ENCODE results near the gene DNAI1. TPM values are rescaled to one million over a fixed set of nuclear protein-coding genes. Genes with fewer than 3 reads are reported as not detected.
A peak's percentile ranks its signal among the peaks of the same experiment; 100 is the strongest.

Gene DNAI1
- 0.95 and 1.6 TPM in 2 replicates for total RNA-seq
- polyA plus RNA-seq: 1.7 and 2.2 TPM in 2 replicates

DNA sequence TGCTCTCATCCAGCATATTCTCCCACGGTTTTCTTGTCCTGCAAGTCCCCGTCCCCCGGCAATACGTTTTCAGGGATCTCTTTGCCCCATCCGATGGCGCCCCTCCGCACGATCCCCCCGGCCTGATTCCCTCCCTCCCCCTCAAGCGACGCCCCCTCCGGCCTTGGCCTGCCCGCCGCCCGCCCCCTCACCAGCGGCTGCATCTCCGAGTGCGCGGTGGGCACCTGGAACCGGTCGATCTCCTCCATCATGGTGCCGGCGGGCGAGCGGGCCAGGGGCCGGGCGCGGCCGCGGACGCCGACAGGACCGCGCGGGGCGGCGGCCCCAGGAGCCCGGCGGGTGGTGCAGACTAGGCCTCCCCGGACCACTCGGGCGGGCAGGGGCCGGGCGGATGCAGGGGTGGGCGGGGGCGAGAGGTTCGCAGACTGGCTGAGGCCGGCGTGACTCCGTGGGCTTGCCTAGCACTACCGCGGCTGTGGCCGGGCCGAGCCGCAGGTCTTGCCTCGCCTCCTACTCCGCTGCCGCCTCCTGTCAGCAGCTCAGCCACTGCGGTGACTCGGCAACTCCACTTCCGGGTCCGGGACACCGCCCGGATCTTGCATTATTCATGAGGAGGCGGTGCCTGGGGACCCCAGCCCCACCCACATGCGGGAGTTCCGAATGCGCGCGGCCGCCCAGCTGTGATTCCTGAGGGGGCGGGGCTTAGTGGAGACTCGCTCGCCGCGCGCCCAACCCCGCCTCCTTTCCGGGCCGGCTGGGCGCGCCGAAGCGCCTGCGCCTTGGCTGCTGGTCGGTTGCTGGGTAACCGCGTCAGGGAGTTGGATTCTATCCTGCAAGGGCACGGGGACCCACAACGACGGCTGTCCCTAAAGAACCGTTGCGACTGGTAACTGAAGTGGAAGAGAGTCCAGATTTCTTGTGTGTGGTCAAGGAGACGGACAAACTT, at the start of gene DNAI1, which contains the start of gene FAM219A:
Gene DNAI1, plus strand, starts transcription at position 793 of the 946 bp plus-strand sequence. CDS start 201 bp downstream, outside the sequence.
Gene FAM219A, minus strand, starts transcription at position 558 of the 946 bp plus-strand sequence. Its CDS starts 307 bp downstream, at position 251.
- no peaks in the 10 kb centered on the region for H3K9me3 ChIP-seq (ENCODE audit: low read depth)
- no peaks in the 10 kb centered on the region for H3K27me3 ChIP-seq
- peak; percentile 99 to 100 for DNase-seq (ENCODE audit: low read depth in 1 of 2, low spot score in 1 of 2)
- H3K4me3 ChIP-seq: peak within 1 kb of the TSS; percentile 75
- no peaks in the 10 kb centered on the region for H3K36me3 ChIP-seq
- H3K27ac ChIP-seq: peak within 1 kb of the TSS; percentile 65
- TF ChIP-seq, protein P1, sequence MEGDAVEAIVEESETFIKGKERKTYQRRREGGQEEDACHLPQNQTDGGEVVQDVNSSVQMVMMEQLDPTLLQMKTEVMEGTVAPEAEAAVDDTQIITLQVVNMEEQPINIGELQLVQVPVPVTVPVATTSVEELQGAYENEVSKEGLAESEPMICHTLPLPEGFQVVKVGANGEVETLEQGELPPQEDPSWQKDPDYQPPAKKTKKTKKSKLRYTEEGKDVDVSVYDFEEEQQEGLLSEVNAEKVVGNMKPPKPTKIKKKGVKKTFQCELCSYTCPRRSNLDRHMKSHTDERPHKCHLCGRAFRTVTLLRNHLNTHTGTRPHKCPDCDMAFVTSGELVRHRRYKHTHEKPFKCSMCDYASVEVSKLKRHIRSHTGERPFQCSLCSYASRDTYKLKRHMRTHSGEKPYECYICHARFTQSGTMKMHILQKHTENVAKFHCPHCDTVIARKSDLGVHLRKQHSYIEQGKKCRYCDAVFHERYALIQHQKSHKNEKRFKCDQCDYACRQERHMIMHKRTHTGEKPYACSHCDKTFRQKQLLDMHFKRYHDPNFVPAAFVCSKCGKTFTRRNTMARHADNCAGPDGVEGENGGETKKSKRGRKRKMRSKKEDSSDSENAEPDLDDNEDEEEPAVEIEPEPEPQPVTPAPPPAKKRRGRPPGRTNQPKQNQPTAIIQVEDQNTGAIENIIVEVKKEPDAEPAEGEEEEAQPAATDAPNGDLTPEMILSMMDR (IDR thresholded peaks at IDR 0.05; ENCODE audit: low read depth, low read length): no peak
- no peaks in the 10 kb centered on the region for H3K4me1 ChIP-seq (ENCODE audit: low read depth)

DNA sequence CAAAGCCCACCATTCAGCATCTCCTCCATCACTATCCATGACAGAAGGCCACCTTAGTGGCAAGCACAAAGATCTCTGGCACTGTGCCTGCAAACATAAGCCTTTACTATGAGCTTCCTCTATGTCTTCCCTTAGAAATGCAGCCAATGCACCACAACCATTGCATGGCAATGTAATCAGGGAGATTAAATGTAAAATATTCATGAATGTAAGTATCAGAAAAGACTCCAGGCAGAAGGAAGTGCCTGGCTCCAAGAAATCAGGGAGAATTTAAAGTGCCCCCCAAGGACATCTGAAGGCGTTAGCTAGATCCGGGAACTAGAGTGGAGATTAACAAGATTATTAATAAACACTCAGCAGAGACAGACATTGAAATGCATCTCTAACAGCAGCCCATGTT, 49.5 kb upstream of the DNAI1 start:
- H3K36me3 ChIP-seq: no peaks in the 10 kb centered on the region
- no peak for DNase-seq (ENCODE audit: low read depth in 1 of 2, low spot score in 1 of 2)
- H3K27ac ChIP-seq: no peak overlapping the region
- TF ChIP-seq, protein P1 (IDR thresholded peaks at IDR 0.05; ENCODE audit: low read depth, low read length): no peak
- H3K4me3 ChIP-seq: no peak overlapping the region
- no peaks in the 10 kb centered on the region for H3K9me3 ChIP-seq (ENCODE audit: low read depth)
- no peaks in the 10 kb centered on the region for H3K27me3 ChIP-seq
- H3K4me1 ChIP-seq (ENCODE audit: low read depth): no peaks in the 10 kb centered on the region

DNA sequence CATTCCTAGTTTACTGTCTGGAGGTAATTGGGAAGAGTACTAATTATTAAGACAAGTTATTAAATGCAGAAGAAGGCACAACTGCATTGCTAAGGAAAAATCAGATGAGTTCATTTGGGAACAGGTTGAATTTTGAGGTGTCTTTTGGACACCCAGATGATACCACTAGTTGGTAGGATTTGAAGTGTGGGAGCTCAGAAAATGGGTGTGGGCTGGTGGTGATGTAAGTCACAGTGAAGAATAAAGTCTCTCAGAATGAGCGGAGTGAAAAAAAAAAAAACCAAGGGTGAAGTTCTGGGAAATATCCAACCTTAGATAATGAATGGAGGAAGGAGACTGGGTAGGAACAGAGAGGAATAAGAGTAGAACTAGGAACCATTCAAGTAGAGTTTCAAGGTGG, 46.3 kb upstream of the DNAI1 start:
- Histone ChIP-seq H3K9me3 (ENCODE audit: low read depth) (no peaks in the 10 kb centered on the region), H3K4me3 (no peak overlapping the region), H3K36me3 (no peaks in the 10 kb centered on the region), H3K27me3 (no peaks in the 10 kb centered on the region), H3K4me1 (ENCODE audit: low read depth) (no peaks in the 10 kb centered on the region), H3K27ac (no peak overlapping the region)
- TF ChIP-seq, protein P1 (IDR thresholded peaks at IDR 0.05; ENCODE audit: low read depth, low read length): no peak
- no peak for DNase-seq (ENCODE audit: low read depth in 1 of 2, low spot score in 1 of 2)

DNA sequence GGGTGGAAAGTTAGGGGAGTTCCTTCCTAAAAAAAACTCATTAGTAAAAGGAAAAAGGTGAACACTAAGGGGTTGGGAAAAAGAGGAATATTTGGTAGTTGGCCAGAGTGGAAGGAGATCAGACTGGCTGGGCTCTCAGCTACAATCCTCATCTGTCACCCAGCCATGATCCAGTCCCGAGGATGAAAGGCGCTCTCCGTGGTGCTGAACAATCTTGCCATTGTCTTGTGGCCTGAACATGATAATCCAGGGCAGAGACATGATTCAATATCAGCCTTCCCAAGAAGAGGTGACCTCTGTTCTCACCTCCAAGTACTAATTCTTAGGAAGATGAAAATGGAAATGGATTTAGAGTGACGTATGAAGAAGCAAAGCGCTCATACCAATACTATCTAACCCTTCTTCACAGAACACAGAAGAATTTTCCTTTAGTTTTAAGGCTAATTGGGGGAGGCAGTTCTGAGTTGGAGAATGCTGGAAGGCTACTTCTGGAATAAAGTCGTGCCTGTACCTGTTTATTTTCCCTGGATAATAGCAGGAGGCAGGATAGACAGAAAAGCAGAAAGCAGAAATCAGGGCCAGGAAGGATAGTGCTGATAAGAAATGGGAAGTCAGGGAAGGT, 45.3 kb upstream of the DNAI1 start:
- H3K4me1 ChIP-seq (ENCODE audit: low read depth): no peaks in the 10 kb centered on the region
- no peaks in the 10 kb centered on the region for H3K27me3 ChIP-seq
- TF ChIP-seq, protein P1 (IDR thresholded peaks at IDR 0.05; ENCODE audit: low read depth, low read length): no peak
- no peak overlapping the region for H3K27ac ChIP-seq
- peak; percentile 67 to 86 for DNase-seq (ENCODE audit: low read depth in 1 of 2, low spot score in 1 of 2)
- no peaks in the 10 kb centered on the region for H3K9me3 ChIP-seq (ENCODE audit: low read depth)
- H3K36me3 ChIP-seq: no peaks in the 10 kb centered on the region
- no peak overlapping the region for H3K4me3 ChIP-seq

DNA sequence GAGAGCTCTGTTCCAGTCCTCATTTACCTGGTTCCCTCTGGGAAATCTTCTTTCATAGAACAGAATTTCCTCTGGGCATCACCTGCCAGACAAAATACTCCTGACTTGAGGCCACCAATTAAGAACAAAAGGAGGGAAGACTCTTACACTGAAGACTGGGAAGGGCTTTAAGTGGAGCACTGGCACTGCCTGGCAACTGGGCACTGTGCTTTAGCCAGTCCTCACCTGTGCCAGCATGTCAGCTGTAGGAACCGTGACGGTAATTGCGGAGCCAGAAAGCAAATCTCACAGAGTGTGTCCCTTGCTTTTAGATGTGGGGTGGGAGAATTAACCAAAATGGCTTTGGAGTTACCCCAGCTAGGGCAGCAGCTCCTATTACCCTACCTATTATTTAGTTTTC, 40.9 kb upstream of the DNAI1 start:
- no peak for DNase-seq (ENCODE audit: low read depth in 1 of 2, low spot score in 1 of 2)
- Histone ChIP-seq H3K36me3 (no peaks in the 10 kb centered on the region), H3K4me3 (no peak overlapping the region), H3K27ac (no peak overlapping the region), H3K9me3 (ENCODE audit: low read depth) (no peaks in the 10 kb centered on the region), H3K27me3 (no peaks in the 10 kb centered on the region), H3K4me1 (ENCODE audit: low read depth) (peaks cover 4% of the 10 kb centered on the region)
- TF ChIP-seq, protein P1 (IDR thresholded peaks at IDR 0.05; ENCODE audit: low read depth, low read length): no peak
